GM18498 (cell line): ENCODE measurements around the gene DUS1L.

ENCODE experiments used
- ATAC-seq: cut with Tn5 transposase; IDR thresholded peaks from one replicate; pipeline ENCODE4 v1.9.1; 2021; ENCODE audit warnings: mild to moderate bottlenecking, moderate library complexity; ENCODE audit not compliant: unreplicated experiment

The DUS1L gene

DNA sequence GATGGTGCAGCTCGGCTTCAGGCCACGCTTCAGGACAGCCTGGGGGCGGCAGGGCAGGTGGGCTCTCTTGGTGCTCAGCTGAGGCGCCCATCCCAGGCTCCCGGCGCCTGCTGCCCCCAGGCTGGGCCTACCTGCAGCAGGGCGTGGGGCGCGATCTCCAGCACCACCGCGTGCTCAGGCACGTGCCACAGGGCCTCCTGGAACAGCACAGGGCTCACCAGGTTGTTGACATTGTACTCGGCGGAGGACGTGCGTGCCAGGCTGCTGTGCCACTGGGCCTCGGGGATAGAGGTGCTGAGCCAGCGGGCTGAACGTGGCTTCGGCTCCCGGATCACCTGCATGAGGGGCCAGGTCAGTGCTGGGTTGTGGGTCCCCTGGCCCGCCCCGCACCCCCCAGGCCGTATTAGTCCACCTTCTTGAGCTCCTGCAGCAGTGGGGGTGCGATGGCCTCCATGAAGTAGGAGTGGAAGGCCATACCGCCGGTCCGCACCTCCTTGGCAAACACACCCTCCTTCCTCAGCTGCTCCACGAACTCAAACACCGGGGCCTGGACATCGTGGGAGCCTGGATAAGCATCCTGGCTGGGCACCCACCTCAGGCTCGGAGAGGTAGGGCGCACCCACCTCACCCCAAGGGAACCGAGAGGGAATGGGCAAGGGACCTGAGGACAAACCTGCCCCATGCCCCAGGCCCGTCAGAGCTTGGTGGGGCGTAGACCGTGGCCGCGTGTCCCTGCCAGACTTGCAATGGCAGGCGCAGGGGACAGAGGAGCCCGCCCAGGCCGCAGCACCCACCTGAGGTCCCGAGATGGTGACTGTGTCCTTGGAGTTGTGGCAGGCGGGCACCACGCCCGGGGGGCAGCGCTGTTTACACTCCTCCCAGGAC is 23.5 kb upstream of the DUS1L start:
- ATAC-seq = no peak

DNA sequence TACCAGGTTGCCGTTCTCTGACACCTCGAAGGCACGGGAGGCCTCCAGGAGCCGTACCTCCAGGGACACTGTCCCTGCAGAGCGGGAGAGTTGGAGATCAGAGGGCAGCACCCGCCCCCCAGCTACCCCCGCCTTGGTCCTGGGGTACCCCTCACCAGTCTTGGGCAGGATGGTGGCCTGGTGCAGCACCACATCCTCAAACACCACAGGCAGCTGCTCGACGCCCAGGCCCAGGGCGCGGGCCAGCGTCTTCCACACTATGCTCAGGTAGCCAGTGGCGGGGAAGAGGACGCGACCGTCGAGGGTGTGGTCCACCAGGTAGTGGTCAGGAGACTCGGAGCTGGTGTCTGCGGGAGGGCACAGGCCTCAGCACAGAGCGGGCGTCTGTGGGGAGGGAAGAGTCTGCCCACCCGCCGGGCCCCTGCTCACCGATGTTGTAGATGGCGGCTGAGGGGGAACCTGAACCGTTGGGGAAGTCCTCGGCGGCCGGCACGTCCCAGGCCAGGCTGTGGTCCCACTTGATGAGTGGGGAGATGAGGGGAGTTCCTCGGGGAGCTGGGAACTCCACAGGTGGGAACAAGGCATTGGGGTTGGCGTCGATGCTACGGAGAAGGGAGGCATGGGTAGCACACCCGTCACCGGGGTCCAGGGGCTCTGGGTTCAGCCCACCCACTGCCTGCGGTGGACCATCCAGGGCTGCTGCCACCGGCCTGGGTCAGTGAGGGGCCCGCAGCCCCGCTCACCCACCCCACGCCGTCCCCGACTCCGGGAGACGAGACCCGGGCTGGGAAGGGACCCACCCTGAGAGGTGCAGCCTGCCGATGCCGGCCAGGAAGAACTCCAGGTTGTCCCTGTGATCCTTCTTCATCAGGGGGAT is 22.6 kb upstream of the DUS1L start:
- no peak for ATAC-seq

DNA sequence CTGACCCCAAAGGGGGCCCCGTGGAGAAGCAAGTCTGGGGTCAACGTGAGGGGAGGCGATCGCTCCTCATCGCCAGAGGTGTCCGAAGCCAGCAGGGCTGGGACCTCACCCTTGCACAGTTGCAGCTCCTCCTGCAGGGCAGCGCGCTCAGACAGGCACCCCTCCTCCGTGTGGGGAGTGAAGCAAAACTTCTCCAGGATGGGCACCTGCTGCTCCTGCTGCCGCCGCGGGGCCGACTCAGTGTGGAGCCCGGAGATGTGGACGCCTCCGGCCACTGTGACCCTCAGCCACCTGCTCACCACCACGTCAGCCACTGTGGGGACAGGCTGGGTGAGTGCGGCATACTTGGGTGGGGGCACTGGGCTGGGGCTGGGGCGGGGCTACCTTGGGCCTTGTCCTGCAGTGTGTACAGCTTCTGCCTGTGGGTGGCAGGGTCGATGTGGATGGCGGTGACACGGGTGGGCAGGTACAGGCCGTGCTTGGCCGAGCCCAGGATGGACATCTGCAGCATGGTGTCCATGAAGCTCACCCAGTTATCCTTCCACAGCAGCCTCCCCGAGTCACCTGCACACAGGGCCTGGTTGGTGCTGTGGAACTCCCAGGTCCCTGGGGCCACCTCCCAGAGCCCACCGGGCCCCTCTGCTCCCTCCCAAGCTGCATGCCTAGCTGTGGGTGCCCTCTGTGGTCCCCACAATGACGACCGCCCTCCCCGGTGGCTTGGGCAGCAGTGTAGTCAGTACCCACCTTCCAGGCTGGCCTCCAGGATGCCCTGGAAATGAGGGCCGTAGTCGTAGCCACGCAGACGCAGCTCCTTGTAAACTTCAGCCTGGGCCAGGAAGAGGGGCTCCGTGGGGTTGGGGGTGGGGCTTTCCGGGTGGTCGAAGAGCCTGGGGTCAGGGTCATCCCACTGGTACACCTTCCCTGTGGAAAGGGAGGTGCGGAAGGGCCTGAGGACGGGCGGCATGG is 21.6 kb upstream of the DUS1L start:
- ATAC-seq = no peak

DNA sequence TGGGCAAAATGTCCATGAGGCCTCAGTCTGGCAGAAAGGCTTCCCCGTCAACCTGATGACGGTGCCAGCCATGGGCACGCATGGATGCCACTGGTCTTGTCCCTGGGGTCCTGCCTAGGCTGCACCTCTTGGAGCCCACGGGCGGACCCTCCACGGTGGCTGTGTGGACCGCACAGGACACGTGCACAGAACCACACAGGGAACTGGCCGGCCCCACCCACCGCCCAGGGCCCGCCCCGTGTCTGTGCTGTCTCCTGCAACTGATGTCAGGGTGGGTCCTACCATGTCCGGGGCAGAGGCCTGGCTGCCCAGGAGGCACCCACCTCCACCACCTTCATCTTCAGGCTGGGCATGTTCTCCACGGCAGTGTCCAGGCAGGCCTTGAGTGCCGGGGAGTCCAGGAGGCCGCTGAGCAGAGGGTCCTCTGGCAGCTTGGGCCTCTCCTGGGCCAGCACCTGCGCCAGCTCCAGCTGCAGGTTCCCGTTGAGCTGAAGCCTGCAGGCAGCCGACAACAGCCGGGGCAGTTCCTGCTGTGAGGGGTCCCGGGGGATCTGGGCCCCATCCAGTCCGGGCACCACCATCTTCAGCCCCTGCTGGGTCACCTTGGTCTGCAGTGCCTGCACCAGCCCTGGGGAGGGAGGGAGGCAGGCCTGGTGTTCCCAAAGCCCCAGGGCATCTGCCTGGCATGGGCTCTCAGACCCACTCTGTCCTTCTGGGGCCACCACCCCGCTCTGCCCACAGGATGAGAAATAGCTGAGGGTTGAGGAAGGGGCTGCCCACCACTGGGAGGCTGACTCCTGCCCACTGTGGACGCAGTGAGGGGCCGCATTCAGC is 20.5 kb upstream of the DUS1L start:
- no peak for ATAC-seq

DNA sequence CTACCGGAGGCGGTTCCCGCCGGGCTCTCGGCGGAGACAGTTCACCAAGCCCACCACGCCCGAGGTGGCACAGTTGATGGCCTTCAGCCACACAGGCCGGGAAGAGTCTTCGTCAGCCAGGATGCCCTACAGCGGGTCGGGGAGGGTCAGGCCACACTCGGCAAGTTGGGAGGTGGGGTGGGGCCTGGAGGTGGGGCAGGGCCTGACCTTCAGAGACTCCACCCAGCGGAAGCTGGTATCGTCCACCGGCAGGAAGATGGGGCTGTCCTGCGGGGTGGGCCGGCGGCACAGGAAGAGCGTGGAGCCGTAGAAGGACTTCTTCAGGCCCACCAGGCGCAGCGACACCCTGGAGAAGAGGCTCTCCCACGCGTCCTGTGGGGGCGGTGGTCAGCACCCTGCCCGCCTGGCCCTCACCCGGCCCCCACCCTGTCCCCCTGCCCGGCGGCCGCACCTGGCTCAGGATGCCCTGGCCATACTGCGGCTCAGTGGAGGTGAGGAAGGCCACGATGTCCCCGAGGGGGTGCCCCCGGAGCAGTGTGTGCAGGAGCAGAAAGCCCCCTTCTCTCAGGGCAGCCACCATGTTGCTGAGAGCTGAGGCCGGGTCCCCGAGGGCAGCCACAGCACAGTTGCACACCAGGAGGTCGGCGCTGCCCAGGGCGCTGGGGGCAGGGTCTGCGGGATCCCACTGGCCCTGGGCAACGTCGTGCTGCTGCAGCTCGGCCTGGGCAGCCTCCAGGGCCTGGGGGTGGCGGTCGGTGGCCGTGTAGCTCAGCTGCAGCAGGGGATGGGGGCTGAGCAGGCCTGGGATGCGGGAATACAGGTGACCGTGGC is 19.6 kb upstream of the DUS1L start:
- ATAC-seq = no peak

DNA sequence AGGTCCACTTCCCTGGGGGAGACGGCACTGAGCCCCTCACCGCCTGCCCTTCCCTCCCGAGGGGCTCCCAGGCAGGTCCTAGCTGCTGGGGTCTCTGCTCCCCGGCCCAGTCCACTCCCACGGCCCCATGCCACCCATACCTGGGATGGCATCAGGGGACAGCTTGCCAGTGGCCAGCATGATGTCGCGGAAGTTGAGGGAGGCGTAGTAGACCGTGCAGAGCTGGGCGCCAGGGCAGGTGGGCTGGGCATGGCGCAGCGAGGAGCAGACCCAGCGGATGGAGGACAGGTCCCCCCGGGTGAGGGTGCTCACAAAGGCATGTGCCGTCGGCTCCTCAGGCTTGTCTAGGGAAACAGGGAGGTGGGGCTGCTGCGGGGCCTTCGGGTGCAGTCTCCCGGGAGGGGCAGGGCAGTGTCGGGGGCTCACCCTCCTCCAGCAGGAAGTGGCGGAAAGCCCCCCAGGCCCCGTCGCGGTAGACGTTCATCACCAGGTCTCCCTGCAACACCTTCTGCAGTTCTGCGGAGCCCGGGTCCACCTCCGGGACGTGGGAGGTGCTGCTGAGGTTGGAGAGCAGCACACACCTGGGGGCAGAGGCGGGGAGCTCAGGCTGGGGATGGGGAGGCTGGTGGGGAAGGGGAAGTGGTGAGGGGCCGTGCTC is 18.9 kb upstream of the DUS1L start:
- ATAC-seq = no peak

DNA sequence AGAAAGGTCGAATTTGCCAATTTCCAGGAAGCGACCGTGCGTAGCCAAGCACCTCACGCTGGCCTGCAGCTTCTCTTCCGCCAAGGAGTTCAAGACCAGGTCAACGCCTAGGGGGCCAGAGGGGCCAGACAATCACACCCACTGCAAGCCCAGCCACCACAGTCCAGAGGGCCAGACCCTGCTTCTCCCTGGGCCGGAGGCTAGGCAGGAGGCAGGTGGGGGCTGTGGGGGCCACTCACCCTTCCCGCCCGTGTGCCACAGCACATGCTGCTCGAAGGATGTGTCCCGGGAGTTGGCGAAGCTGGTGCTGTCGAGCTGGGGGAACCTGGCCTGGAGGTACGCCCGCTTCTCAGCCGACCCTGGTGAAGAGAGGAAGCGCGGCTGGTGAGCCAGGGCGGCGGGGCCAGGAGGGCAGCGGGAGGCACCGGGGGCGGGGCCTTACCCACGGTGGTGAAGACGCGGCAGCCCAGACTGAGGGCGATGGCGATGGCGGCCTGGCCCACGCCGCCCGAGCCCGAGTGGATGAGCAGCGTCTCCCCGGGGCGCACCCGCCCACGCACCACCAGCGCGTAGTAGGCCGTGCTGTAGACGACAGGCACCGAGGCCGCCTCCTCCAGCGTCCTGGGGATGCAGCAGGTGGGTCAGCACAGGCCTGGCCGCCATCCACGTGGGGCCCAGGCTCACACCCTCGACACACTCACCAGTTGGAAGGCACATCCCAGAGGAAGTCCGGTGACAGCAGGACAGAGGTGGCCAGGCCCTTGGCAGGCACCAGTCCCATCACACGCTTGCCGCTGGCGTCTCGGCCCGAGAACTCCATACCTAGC is 18.1 kb upstream of the DUS1L start:
- no peak for ATAC-seq

DNA sequence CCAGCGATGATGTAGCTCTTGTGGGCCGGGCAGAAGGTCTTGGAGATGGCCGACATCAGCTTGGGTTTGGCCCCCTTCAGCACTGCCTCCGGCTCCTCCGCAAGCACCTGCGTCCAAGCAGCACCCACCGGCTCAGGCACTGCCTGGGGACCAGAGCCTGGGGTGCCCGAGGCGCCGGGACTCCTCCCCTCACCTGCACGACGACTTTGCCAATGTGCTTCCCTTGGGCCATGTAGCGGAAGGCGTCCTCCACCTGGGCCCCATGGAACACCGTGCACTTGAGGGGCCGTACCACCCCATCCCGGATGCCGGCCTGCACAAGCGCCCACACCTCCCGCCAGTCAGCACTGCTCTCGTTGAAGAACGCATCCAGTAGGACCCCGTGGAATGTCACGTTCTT is 17.4 kb upstream of the DUS1L start:
- no peak for ATAC-seq

DNA sequence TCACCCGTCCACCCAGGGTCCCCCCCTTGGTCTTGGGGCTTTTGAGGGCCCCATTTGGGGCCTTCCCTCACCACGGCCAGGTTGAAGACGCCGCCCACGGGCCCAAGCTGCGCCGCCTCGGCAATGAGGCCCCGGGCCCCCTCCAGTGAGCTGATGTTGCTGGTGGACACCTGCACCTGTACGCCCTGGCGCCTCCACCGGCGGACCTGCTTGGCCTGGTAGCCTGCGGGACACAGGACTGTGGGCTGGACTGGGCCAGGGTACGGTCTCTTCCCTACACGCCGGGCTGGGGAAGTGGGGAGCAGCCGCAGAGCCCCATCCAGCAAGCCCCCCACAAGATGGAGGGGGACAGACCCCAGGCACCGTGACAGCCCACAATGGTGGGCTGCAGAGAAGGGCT is 16.9 kb upstream of the DUS1L start:
- no peak for ATAC-seq

DNA sequence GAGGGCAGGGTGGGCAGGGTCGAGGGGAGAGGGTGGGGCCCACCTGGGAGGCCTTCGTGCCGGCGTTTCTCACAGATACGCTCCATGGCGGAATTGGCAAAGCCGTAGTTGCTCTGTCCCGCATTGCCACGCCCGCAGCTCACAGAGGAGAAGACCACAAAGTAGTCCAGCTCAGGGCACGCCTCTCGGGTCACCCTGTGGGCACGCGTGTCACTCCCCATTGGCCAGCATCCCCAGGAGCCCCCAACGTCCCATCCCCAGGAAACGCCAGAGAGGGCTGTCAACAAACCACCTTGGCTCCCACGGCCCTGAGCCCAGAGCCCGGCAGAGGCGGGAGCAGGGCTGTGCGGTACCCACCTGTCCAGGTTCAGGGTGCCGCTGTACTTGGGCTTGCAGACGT is 16.4 kb upstream of the DUS1L start:
- no peak for ATAC-seq

DNA sequence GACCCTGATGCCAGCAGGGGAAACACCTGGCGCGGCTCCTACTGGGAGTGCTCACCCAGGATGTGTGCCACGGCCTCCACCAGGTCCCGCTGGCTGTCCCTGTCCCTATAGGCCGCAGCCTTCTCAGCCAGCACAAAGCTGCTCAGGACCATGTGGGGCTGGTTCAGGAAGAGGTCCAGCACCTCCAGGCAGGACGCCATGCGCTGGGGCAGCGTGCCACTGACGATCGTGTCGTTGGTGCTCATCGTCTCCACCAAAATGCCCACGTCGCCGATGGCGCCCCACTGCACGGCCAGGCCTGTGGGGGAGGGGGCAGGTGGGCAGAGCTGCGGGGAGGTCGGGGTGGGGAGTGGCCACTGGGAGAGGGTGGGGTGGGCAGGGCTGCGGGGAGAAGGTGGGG is 15.9 kb upstream of the DUS1L start:
- no peak for ATAC-seq

DNA sequence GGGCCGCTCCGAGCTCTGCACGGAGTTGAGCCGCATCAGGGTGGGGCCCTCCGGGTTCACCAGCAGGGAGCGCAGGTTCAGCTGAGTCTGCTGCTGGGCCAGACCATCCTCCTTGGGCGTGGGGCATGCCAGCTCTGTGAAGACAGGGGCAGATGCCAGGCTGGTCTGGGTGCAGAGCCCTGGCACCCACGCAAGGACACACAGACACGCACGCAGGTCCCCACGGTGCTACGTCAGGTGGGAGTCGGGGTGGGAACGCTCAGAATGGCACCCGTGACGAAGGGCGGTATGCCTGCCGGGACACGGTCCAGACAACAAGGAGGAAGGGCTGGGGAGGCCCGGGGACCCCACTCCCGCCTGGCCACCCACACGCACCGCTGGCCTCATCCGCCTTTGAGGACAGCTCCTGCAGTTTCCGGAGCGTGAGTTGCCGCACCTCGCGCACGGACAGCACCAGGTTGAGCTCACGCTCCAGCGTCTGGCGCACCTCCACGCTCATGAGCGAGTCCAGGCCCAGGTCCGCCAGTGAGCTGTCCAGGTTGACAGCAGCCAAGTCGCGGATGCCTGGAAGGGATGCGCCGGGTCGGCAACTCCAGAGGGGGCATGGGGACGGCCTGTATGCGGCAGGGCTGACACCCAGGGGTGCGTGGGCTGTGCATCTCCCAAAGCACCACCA is 15.3 kb upstream of the DUS1L start:
- ATAC-seq = no peak

DNA sequence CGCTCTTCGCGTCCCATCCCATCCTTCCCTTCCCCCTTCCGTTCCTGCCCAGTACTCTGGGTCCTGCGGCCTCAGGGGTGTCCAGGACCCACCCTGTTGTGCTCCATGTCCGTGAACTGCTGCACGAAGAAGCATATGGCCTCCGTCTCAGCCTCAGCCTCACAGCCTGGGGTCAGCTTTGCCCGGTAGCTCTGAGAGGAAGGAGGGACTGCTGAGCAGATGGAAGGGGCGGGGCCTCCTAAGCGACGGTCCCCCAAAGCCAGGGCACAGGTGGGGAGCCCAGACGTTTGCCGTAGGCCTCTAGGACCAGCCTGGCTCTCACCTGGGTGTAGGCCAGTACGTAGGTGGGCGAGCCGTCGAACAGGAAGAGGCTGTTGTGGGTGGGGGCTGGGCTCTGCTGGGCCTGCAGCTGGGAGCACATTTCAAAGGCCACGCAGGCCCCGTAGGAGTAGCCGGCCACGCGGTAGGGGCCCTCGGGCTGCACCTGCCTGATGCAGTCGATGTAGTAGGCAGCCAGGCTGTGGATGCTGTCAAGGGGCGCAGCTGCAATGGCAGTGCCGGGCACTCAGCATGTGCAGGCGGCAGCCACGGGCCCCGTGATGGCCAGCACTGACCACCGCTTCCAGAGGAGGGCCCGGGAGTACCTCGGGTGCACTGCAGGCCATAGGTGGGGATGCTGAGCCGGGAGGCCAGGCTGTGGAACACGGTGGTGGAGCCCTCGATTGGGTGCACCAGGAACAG is 14.6 kb upstream of the DUS1L start:
- ATAC-seq = no peak

DNA sequence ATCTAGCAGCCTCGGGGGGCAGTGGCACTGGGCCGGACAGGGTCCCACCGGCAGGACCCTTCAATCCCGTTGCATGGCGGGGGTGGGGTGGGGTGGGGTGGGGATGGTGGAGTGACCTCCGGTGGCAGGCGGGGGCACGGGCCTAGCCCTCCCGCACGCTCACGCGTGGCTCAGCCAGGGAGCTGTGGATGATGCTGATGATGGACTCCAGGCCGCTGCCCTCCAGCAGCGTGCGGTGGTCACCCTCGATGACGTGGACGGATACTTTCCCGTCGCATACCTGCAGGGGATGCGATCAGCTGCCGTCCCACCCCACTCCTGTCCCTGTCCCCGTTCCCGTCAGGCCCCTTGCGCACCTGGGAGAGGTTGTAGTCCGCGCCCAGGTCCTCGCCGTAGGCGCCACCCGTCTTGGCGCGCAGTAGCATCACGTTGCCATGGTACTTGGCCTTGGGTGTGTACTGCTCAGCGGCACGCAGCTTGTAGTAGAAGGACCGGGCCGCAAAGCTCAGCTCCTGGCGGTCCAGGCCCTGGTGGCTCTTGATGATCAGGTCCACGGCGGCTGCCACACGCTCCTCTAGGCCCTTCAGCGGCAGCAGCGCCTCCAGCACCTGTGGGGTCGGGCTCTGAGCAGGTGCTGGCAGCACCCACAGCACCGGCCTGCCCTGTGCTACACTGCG is 13.5 kb upstream of the DUS1L start:
- ATAC-seq = no peak

DNA sequence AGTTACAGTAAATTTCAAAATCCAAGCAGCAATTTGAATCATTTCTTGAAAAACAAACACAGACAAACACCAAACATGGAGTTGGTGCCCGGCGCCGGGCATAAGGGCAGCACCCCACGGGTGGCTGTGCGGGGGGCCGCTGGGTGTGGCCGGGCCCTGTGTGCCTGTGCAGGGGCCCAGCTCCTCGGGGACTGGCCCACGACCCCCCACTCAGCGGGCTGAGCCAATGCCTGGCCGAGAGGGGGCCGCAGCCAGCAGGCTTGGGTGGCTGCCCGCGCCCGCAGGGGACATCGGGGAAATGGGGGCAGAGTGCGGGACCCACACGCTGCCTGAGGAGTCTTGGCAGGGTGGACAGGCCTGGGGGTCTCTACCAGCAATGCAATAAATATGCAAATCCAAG is 12.8 kb upstream of the DUS1L start:
- no peak for ATAC-seq
